Transverse colon (tissue), 4 donors: ENCODE measurements around the gene BMP7. TPM values are rescaled to one million over a fixed set of nuclear protein-coding genes. Genes with fewer than 3 reads are reported as not detected.

ENCODE experiments used
- DNase-seq: peaks from one replicate; pipeline ENCODE4 v3.0.0-alpha.2; 2019
- H3K27ac ChIP-seq, 4 donors: fragments of 200-600 bp; sonication (generic); 2 replicates each; pipeline ENCODE4 v1.5.1; 2016 to 2018; ENCODE audit warnings: inconsistent platforms in 4 of 4
- H3K27me3 ChIP-seq: fragments of 200-600 bp; sonication (generic); 2 replicates; pipeline ENCODE4 v1.5.1; 2017; ENCODE audit warnings: inconsistent platforms
- H3K36me3 ChIP-seq, 4 donors: fragments of 200-600 bp; sonication (generic); 2 replicates each; pipeline ENCODE4 v1.5.1; 2017 to 2019; ENCODE audit warnings: inconsistent platforms in 4 of 4
- H3K4me1 ChIP-seq, 4 donors: fragments of 200-600 bp; sonication (generic); 2 replicates each; pipeline ENCODE4 v1.5.1; 2017 to 2020; ENCODE audit warnings: inconsistent platforms in 4 of 4
- H3K4me3 ChIP-seq, 4 donors: fragments of 200-600 bp; sonication (generic); 1 replicate in 1 of 4; 2 replicates in 3 of 4; pipeline versions ENCODE4 v1.5.1 to v1.6.1; 2017 to 2019; ENCODE audit warnings: inconsistent platforms in 4 of 4
- H3K9me3 ChIP-seq, 2 donors: fragments of 200-600 bp; sonication (generic); 2 replicates each; pipeline ENCODE4 v1.5.1; 2017 to 2019; ENCODE audit warnings: inconsistent platforms in 2 of 2
- EP300 ChIP-seq: sonication (generic); formaldehyde crosslinking; IDR thresholded peaks from one replicate; pipeline ENCODE4 v1.6.1; 2017; ENCODE audit warnings: antibody characterized with exemption, low read depth
- POLR2A ChIP-seq: fragments of 450-650 bp; IDR thresholded peaks from one replicate; pipeline ENCODE4 v1.6.1; 2016; ENCODE audit warnings: antibody characterized with exemption, mild to moderate bottlenecking, moderate library complexity
- POLR2AphosphoS5 ChIP-seq, 3 donors: sonication (generic); formaldehyde crosslinking; IDR thresholded peaks; one replicate each; pipeline ENCODE4 v1.6.1; 2016; ENCODE audit warnings: antibody characterized with exemption in 3 of 3
- WGBS, 2 donors: methylation state at CpG; one replicate each; pipeline ENCODE4 v1.1.5; 2018; ENCODE audit warnings: low coverage in 1 of 2; 5-methylcytosine and 5-hydroxymethylcytosine counted together
- in situ Hi-C, 4 donors: fragments of 200-750 bp; cut with MboI; loops; one replicate each; pipeline versions ENCODE4 v1.15.0 to v1.15.1; 2017; ENCODE audit warnings: low sequenced_read_pairs in 3 of 4, low pct_ligation_motif_present in 1 of 4, low pct_unique_long_range_greater_than_20kb in 1 of 4
- intact Hi-C: fragments of 100-400 bp; cut with DNase I; formaldehyde crosslinking; loops from one replicate; pipeline ENCODE4 v1.15.1; 2023; ENCODE audit warnings: low total_unique reads
- total RNA-seq, 4 donors: library from RNA; depleted of rRNA; stranded (reverse); fragments of >200 nt; gene quantifications; one replicate each; pipeline ENCODE4 v1.1.0, GENCODE V29; 2016
- TF ChIP-seq, protein P1 (sequence below), 5 experiments: fragments of 200-600 bp in 3 of 5; fragments of 450-650 bp in 2 of 5; sonication (generic) in 3 of 5; IDR thresholded peaks; 1 replicate in 2 of 5; 2 replicates in 3 of 5; pipeline ENCODE4 v1.5.1; 2016 to 2017; ENCODE audit warnings: antibody characterized with exemption in 5 of 5, inconsistent platforms in 3 of 5, mild to moderate bottlenecking in 2 of 5, moderate library complexity in 1 of 5

The BMP7 gene
- total RNA-seq, 4 donors from 2014 or later: 1.4 to 2.2 (median 1.5) TPM; not detected in 1

DNA sequence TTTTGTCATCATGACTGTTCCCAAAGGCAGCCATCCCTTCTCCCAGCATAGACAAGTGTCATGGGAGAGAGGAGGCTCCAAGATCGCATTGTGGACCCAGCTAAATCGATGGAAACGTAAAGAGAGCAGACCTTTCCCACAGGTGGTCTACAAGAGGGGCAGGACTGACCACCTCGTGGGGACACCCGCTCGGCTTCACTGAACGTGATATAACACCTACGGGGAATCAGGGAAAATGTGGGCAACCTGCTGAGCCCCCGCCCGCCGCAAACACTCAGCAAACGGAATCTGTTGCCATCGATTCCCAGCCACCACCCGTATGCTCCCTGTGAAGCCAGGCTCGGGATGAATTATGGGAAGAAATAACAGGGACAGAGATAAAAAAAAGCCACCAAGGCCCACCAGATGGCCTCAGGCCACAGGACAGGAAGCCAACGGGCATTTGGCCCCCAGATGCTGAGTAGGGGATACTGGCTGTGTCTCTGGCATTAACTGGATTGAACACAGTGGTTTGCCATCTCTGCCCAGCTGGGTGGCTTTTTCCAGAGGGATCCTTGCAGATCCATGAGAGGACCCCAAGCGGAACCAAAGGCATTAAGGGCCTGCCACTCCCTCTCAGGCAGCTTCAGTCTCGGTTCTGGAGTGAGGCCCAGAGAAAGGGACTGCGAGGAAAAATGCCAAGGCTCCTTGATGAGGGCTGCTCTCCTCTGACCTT lies 44.4 kb downstream of the BMP7 start:
- intact Hi-C loops: no loop called here
- TF ChIP-seq POLR2AphosphoS5 (IDR thresholded peaks at IDR 0.05) (no peak), POLR2A (no peak), EP300 (no peak)
- TF ChIP-seq, protein P1, sequence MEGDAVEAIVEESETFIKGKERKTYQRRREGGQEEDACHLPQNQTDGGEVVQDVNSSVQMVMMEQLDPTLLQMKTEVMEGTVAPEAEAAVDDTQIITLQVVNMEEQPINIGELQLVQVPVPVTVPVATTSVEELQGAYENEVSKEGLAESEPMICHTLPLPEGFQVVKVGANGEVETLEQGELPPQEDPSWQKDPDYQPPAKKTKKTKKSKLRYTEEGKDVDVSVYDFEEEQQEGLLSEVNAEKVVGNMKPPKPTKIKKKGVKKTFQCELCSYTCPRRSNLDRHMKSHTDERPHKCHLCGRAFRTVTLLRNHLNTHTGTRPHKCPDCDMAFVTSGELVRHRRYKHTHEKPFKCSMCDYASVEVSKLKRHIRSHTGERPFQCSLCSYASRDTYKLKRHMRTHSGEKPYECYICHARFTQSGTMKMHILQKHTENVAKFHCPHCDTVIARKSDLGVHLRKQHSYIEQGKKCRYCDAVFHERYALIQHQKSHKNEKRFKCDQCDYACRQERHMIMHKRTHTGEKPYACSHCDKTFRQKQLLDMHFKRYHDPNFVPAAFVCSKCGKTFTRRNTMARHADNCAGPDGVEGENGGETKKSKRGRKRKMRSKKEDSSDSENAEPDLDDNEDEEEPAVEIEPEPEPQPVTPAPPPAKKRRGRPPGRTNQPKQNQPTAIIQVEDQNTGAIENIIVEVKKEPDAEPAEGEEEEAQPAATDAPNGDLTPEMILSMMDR (IDR thresholded peaks at IDR 0.05): no peak
- WGBS, 2 donors: 87% methylated on average over 18 of the region's 19 CpGs; no CpG with 5 or more reads in 1 of the 2 donors
- Histone ChIP-seq H3K36me3 (no peaks in the 10 kb centered on the region), H3K27me3 (no peaks in the 10 kb centered on the region), H3K4me1 (no peaks in the 10 kb centered on the region), H3K27ac (no peak overlapping the region), H3K9me3 (no peaks in the 10 kb centered on the region), H3K4me3 (no peak overlapping the region)
- no peak for DNase-seq
- in situ Hi-C loops: no loop called here

DNA sequence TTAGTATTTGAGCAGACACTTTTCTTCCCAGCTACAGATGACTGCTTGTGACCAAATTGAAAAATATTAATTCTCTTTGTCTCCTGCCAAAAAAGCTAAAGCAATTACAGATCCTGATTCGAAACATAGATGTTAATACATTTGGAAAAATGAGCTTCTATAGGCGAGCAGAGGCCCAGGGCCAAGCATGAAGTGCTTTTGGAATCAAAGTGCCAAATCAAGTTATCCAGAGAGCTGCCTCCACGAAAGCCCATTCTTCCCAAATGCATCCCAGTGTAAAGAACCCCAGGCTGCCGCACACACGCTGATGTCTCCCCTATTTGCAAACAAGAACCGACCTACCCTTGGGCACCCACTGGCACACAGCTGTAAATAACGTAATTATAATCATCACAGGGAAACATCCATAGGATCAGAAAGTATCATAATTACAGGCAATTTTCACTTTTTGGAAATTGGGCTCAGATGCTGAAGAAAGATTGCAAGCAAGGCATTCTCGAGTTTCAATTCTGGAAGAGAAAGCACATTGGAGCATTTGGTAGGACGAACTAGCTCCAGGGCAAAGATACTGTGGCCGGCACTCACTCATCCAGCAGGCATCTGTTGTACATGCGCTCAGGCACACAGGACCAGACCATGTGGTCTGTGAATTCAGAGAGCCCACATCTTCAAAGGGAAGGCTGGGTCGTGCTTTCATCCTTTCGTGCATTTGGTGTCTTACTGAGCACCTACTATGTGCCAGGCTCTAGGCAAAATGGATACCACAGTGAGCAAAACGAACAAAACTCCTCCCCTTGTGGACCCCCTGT lies 45.9 kb downstream of the BMP7 start:
- DNase-seq: no peak
- no peak for TF ChIP-seq POLR2A
- Histone ChIP-seq H3K4me3 (no peak overlapping the region), H3K36me3 (no peaks in the 10 kb centered on the region), H3K27ac (no peak overlapping the region), H3K27me3 (no peaks in the 10 kb centered on the region), H3K9me3 (no peaks in the 10 kb centered on the region), H3K4me1 (no peaks in the 10 kb centered on the region)
- 80 to 100% methylated on average over 1 to 14 of the region's 14 CpGs for WGBS, 2 donors
- intact Hi-C loops (no loop called here), in situ Hi-C loops (no loop called here)

DNA sequence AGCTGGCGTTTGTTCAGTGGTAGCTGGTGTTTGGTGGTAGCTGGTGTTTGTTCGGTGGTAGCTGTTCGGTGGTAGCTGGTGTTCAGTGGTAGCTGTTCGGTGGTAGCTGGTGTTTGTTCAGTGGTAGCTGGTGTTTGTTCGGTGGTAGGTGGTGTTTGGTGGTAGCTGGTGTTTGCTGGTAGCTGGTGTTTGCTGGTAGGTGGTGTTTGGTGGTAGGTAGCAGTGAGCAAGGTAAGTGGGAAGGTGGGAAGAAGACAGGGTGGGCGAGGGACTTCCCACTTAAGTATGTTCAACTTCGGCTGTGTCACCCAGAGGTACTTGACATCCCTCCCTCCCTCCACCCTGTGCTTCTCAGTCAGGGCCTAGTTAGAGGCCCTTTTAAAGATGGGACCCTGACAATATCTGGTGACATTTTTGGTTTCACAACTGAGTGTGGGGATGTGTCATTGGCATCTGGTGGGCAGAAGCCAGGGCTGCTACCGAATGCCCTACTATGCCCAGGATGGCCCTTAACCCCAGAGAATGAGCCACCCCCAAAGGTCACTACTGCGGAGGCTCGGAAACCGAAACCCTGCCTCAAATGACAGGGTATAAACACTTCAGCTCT lies 47.3 kb downstream of the BMP7 start:
- Histone ChIP-seq H3K36me3 (no peaks in the 10 kb centered on the region), H3K4me3 (no peak overlapping the region), H3K9me3 (no peaks in the 10 kb centered on the region), H3K27ac (no peak overlapping the region), H3K27me3 (no peaks in the 10 kb centered on the region), H3K4me1 (no peaks in the 10 kb centered on the region)
- WGBS, 2 donors: 79 to 100% methylated on average over 1 to 11 of the region's 11 CpGs
- no peak for DNase-seq
- TF ChIP-seq, protein P1 (IDR thresholded peaks at IDR 0.05): no peak
- TF ChIP-seq POLR2AphosphoS5 (IDR thresholded peaks at IDR 0.05): no peak
- TF ChIP-seq POLR2A: no peak
- TF ChIP-seq EP300: no peak
- intact Hi-C loops: no loop called here
- in situ Hi-C loops: no loop called here

DNA sequence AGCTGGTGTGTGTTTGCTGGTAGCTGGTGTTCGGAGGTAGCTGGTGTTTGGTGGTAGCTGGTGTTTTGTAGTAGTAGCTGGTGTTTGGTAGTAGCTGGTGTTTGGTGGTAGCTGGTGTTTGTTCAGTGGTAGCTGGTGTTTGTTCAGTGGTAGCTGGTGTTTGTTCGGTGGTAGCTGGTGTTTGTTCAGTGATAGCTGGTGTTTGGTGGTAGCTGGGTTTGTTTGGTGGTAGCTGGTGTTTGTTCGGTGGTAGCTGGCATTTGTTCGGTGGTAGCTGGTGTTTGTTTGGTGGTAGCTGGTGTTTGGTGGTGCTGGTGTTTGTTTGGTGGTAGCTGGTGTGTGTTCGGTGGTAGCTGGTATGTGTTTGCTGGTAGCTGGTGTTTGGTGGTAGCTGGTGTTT lies 48.0 kb downstream of the BMP7 start:
- 84 to 100% methylated on average over 1 to 5 of the region's 5 CpGs for WGBS, 2 donors
- Histone ChIP-seq H3K36me3 (no peaks in the 10 kb centered on the region), H3K9me3 (no peaks in the 10 kb centered on the region), H3K4me3 (no peak overlapping the region), H3K27me3 (no peaks in the 10 kb centered on the region), H3K27ac (no peak overlapping the region), H3K4me1 (no peaks in the 10 kb centered on the region)
- intact Hi-C loops (no loop called here), in situ Hi-C loops (no loop called here)
- no peak for DNase-seq
- no peak for TF ChIP-seq EP300
- no peak for TF ChIP-seq POLR2AphosphoS5 (IDR thresholded peaks at IDR 0.05)
- no peak for TF ChIP-seq POLR2A
- TF ChIP-seq, protein P1 (IDR thresholded peaks at IDR 0.05): no peak
